HepG2 (cell line): ENCODE results near the gene NAXD. TPM values are rescaled to one million over a fixed set of nuclear protein-coding genes. Genes with fewer than 3 reads are reported as not detected.

ENCODE experiments used
- ARID3A ChIP-seq: IDR thresholded peaks from 2 replicates; pipeline ENCODE4 v1.6.1; 2012; ENCODE audit warnings: low read depth, low read length, improper control_type of control experiment
- HMGXB3 ChIP-seq: sonication (generic); formaldehyde crosslinking; IDR thresholded peaks from 2 replicates; pipeline ENCODE4 v1.4.0; 2020; ENCODE audit warnings: missing genetic modification reagents, borderline replicate concordance
- JARID2 ChIP-seq: sonication (generic); formaldehyde crosslinking; IDR thresholded peaks from 2 replicates; pipeline ENCODE4 v1.8.1; 2023; ENCODE audit warnings: missing genetic modification reagents, inconsistent platforms; ENCODE audit not compliant: insufficient replicate concordance
- MEIS1 ChIP-seq: sonication (generic); formaldehyde crosslinking; IDR thresholded peaks from 2 replicates; pipeline ENCODE4 v1.9.0; 2021; ENCODE audit warnings: mild to moderate bottlenecking, missing genetic modification reagents, moderate library complexity, borderline replicate concordance
- MTA3 ChIP-seq: sonication (generic); formaldehyde crosslinking; IDR thresholded peaks from 2 replicates; pipeline ENCODE4 v1.4.0; 2020; ENCODE audit warnings: missing genetic modification reagents
- MXD1 ChIP-seq: sonication (generic); formaldehyde crosslinking; IDR thresholded peaks from 2 replicates; pipeline ENCODE4 v1.4.0; 2020; ENCODE audit warnings: mild to moderate bottlenecking, missing genetic modification reagents
- MYPOP ChIP-seq: sonication (generic); formaldehyde crosslinking; IDR thresholded peaks from 2 replicates; pipeline ENCODE4 v1.8.1; 2023; ENCODE audit warnings: mild to moderate bottlenecking, moderate library complexity, missing genetic modification reagents
- NFE2 ChIP-seq: sonication (generic); formaldehyde crosslinking; IDR thresholded peaks from 2 replicates; pipeline ENCODE4 v1.4.0; 2020; ENCODE audit warnings: missing genetic modification reagents
- NR0B2 ChIP-seq: sonication (generic); formaldehyde crosslinking; IDR thresholded peaks from 2 replicates; pipeline ENCODE4 v1.4.0; 2020; ENCODE audit warnings: mild to moderate bottlenecking, missing genetic modification reagents
- POLR2A ChIP-seq, 2 experiments: IDR thresholded peaks; 2 replicates each; pipeline ENCODE4 v1.6.1; 2011; ENCODE audit warnings: low read depth in 2 of 2, low read length in 2 of 2, mild to moderate bottlenecking in 1 of 2, moderate library complexity in 1 of 2; ENCODE audit not compliant: insufficient read depth in 1 of 2
- SP1 ChIP-seq, 2 experiments: fragments of 450-650 bp in 1 of 2; sonication (generic) in 1 of 2; formaldehyde crosslinking in 1 of 2; IDR thresholded peaks; 2 replicates each; pipeline versions ENCODE4 v1.4.0 to v1.6.1; 2016 to 2020; ENCODE audit warnings: missing genetic modification reagents in 1 of 2
- TP53 ChIP-seq: sonication (generic); formaldehyde crosslinking; conservative IDR thresholded peaks from 2 replicates; pipeline ENCODE4 v1.4.0; 2020; ENCODE audit warnings: missing genetic modification reagents
- ZNF263 ChIP-seq: sonication (generic); formaldehyde crosslinking; IDR thresholded peaks from 2 replicates; pipeline ENCODE4 v1.4.0; 2020; ENCODE audit warnings: missing genetic modification reagents
- ZNF333 ChIP-seq: sonication (generic); formaldehyde crosslinking; IDR thresholded peaks from 2 replicates; pipeline ENCODE4 v1.4.0; 2020; ENCODE audit warnings: mild to moderate bottlenecking, missing genetic modification reagents, borderline replicate concordance
- ZNF512 ChIP-seq: sonication (generic); formaldehyde crosslinking; IDR thresholded peaks from 2 replicates; pipeline ENCODE4 v1.4.0; 2020; ENCODE audit warnings: mild to moderate bottlenecking, missing genetic modification reagents
- ZNF547 ChIP-seq: sonication (generic); formaldehyde crosslinking; IDR thresholded peaks from 2 replicates; pipeline ENCODE4 v1.5.1; 2020; ENCODE audit warnings: mild to moderate bottlenecking, missing genetic modification reagents
- ZNF775 ChIP-seq: sonication (generic); formaldehyde crosslinking; IDR thresholded peaks from 2 replicates; pipeline ENCODE4 v1.4.0; 2020; ENCODE audit warnings: missing genetic modification reagents, mild to moderate bottlenecking, moderate library complexity, borderline replicate concordance
- ZSCAN31 ChIP-seq: sonication (generic); formaldehyde crosslinking; IDR thresholded peaks from 2 replicates; pipeline ENCODE4 v1.5.0; 2020; ENCODE audit warnings: low read depth, mild to moderate bottlenecking, missing genetic modification reagents
- polyA plus RNA-seq, 8 experiments: library from polyadenylated mRNA; depleted of rRNA in 3 of 8; stranded (reverse) in 7 of 8; unstranded in 1 of 8; fragments of >200 nt; fragmentation: Illumina TruSeq in 4 of 8; extraction: Trizol in 4 of 8; gene quantifications; 2 replicates each; pipeline versions ENCODE4 v1.2.1 to v1.2.3, GENCODE V29; 2011 to 2016; ENCODE audit warnings: low read depth in 4 of 8, missing spikeins in 1 of 8, mixed read lengths in 1 of 8; ENCODE audit not compliant: insufficient read depth in 1 of 8
- total RNA-seq, 5 experiments: library from RNA; depleted of rRNA; stranded (reverse); fragments of >200 nt; fragmentation: Illumina TruSeq; extraction: Trizol; gene quantifications; 2 replicates each; pipeline ENCODE4 v1.2.3, GENCODE V29; 2016; ENCODE audit warnings: low read depth in 1 of 5

Gene NAXD
- total and polyA plus RNA-seq, 2 of the 13 experiments (the other 11 are each of a cell fraction or from before 2014, with no cell fraction given) = 19.0 to 23.2 TPM

- TF ChIP-seq NR0B2 (CRISPR knock-in tag) = no peak; the same call in 1 of the 2 replicates
- TF ChIP-seq ZNF512 = no peak
- peak; percentile 85 for TF ChIP-seq ZNF547 (CRISPR knock-in tag)
- no peak for TF ChIP-seq TP53
- no peak for TF ChIP-seq NFE2 (CRISPR knock-in tag)
- TF ChIP-seq ZNF333 (CRISPR knock-in tag) = no peak
- no peak for TF ChIP-seq ZNF263 (CRISPR knock-in tag)
- TF ChIP-seq HMGXB3 (CRISPR knock-in tag) = 0 out of 2 replicates have a peak, but pooled peaks have one; percentile 17
- peak; percentile 73 to 83 for TF ChIP-seq POLR2A (IDR thresholded peaks at IDR 0.05; ENCODE audit: insufficient read depth in 1 of 2, low read depth in 2 of 2, low read length in 2 of 2)
- TF ChIP-seq SP1 (IDR thresholded peaks at IDR 0.05) = no peak
- TF ChIP-seq SP1 (CRISPR knock-in tag; IDR thresholded peaks at IDR 0.05) = no peak
- no peak for TF ChIP-seq MXD1
- TF ChIP-seq ARID3A = no peak
- TF ChIP-seq MTA3 = no peak
- TF ChIP-seq ZNF775 (CRISPR knock-in tag) = no peak
- TF ChIP-seq MEIS1 (CRISPR knock-in tag) = no peak
- TF ChIP-seq JARID2 = no peak
- peak; percentile 72; the same call in 1 of the 2 replicates for TF ChIP-seq ZSCAN31 (CRISPR knock-in tag)
- TF ChIP-seq MYPOP (CRISPR knock-in tag) = no peak
Observed at GRCh38 chr13:110615322-110616102, at the start of gene NAXD (continued).
